EL (cell line): ENCODE results near the gene DENND11.

Experiments
- DNase-seq: peaks from one replicate; pipeline ENCODE4 v3.0.0-alpha.2; 2016

Gene DENND11

GRCh38 chr7:141702047-141702567 lies at the start of gene DENND11:
Gene DENND11, minus strand, starts transcription at chr7:141702166. Its CDS starts 13 bp downstream, at chr7:141702153.
- peak; percentile 47 for DNase-seq

GRCh38 chr7:141748396-141748795 lies 46.4 kb upstream of the DENND11 start:
- DNase-seq: peak; percentile 15

GRCh38 chr7:141744131-141744530 lies 42.2 kb upstream of the DENND11 start:
- DNase-seq: no peak

GRCh38 chr7:141742229-141742628 lies 40.3 kb upstream of the DENND11 start:
- no peak for DNase-seq

- DNase-seq: no peak
Measured at GRCh38 chr7:141739250-141739649, 37.3 kb upstream of the DENND11 start.

- no peak for DNase-seq
Measured at GRCh38 chr7:141738592-141739013, 36.6 kb upstream of the DENND11 start.

GRCh38 chr7:141737836-141738591 lies 36.0 kb upstream of the DENND11 start, which contains the start of gene SSBP1:
Gene SSBP1, plus strand, starts transcription at chr7:141738358. Its CDS starts 809 bp downstream, at chr7:141739167.
- peak; percentile 95 for DNase-seq

- DNase-seq: no peak
Measured at GRCh38 chr7:141737118-141737835, 35.3 kb upstream of the DENND11 start.

- DNase-seq: peak; percentile 3
Measured at GRCh38 chr7:141731476-141732149, 29.6 kb upstream of the DENND11 start.

GRCh38 chr7:141729020-141729419 lies 27.1 kb upstream of the DENND11 start:
- DNase-seq: no peak

- no peak for DNase-seq
Measured at GRCh38 chr7:141722529-141722928, 20.6 kb upstream of the DENND11 start.

- DNase-seq: no peak
Measured at GRCh38 chr7:141717450-141717849, 15.5 kb upstream of the DENND11 start.

GRCh38 chr7:141715794-141716689 lies 14.1 kb upstream of the DENND11 start:
- DNase-seq: no peak

- no peak for DNase-seq
Measured at GRCh38 chr7:141715018-141715417, 13.1 kb upstream of the DENND11 start.

GRCh38 chr7:141714571-141714970 lies 12.6 kb upstream of the DENND11 start:
- no peak for DNase-seq

- no peak for DNase-seq
Measured at GRCh38 chr7:141713890-141714289, 11.9 kb upstream of the DENND11 start.

GRCh38 chr7:141712603-141713255 lies 10.8 kb upstream of the DENND11 start:
- no peak for DNase-seq

- DNase-seq: no peak
Measured at GRCh38 chr7:141710301-141710700, 8.3 kb upstream of the DENND11 start.

GRCh38 chr7:141709749-141710148 lies 7.8 kb upstream of the DENND11 start:
- peak; percentile 37 for DNase-seq

GRCh38 chr7:141709318-141709717 lies 7.4 kb upstream of the DENND11 start:
- DNase-seq: no peak

GRCh38 chr7:141708351-141708750 lies 6.4 kb upstream of the DENND11 start, which contains the start of gene WEE2:
Gene WEE2, plus strand, starts transcription at chr7:141708353. Its CDS starts 406 bp downstream, at chr7:141708759.
- no peak for DNase-seq
